NCI-H2107 treated with DMSO at 0.1 percent for 48 hours (cell line): ENCODE measurements around the gene RPL29.

Experiments used
- DNase-seq: peaks from one replicate; lab custom pipeline; 2025; ENCODE audit not compliant: unreplicated experiment; lab: John Stamatoyannopoulos, UW

Gene RPL29

DNA sequence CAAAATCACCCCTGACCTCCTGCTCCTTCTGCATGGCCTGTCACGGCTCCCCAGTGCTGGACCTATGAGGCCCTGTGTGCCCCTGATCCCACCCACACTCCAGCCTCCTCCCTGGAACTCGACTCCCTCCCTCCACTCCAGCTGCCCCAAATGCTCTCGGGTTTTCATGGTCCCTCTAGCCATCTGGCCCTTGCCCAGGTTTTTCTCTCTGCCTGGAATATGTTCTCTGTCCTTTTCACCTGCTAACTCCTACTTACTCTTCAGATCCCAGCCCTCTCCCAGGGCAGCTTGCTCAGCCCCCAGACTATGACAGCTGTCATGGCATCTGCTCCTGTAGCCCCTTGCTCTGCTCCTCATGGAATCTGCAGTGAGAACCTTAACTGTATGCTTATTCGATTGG is 30.3 kb upstream of the RPL29 start:
- DNase-seq = no peak

DNA sequence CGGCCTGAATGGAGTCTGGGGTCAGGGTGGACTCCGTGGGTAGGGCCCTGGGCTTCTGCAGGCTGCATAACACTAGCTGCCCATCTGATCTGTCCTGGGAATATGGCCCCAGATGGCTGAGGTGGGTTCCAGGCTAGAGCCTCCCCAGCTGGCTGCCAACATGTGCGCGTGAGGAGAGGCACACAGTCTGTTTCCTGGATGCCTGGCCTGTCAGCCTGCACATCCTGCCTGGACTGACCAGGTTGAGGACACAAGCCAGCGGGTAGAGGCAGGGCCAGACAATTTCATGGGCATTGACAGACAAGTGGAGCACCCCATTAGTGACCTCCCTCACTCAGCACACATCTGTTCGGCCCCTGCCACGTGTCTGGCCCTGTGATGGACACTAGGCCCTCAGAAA is 29.8 kb upstream of the RPL29 start:
- no peak for DNase-seq

DNA sequence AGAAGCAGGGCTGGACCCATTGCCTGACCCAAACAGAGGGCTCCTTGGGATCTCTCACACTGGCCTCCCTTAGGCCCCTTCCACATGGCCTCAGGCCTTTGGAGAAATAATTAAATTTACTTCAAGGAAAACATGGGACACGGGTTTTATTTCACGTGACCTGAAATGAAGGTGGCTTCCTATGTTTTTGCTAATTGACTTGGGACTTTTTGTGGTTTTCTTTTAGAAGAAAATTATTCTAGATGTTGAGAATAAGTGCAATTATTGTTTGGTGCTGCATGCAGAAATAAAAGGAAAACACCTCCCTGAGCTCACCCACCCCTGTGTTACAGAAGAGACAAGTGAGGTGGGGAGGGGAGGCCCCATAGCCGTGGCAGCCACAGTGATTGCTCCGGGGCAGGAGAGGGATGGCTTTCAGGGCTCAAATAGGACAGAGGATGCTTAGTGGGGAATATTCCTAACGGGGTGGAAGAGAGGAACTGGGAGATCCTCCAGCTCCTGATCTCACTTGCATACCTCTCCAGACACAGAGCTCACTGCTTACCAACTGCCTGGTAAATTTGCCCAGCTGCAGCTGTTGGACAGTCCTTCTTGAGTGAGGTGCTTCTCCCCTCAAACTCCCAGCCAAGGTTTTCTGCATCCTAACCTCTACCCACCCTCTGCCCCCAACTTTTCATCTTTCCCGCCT is 29.2 kb upstream of the RPL29 start:
- DNase-seq = no peak

- no peak for DNase-seq
Observed at GRCh38 chr3:52023860-52024764, 28.4 kb upstream of the RPL29 start.

DNA sequence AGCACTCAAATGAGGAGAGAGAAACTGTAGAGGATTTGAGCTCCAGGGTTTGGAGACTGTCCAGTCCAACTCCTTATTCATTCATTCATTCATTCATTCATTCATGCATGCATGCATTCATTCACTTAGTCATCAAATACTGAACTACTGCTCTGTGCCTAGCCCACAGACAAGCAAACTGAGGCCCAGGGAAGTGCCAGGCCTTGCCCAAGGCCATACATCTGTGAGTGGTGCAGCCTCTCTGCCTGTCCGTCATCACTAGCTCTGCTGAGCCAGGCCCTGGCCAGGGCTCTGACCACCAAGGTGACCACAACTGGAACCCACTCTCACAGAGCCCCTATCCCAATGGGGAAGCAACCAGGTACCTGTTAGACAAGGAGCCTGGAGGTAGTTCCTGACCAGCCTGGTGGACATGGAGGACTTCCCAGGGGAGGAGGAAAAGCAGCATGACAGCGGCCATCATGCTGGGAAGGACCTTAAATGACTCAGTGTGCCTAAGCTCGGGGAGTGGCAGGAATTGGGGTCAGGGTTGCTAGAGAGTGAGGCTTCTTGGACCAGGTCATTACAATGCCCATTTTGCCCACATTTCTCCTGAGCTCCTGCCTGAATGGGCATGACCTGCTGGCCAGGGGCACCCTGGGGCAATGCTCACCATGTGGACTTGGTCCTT is 27.5 kb upstream of the RPL29 start:
- DNase-seq = no peak

DNA sequence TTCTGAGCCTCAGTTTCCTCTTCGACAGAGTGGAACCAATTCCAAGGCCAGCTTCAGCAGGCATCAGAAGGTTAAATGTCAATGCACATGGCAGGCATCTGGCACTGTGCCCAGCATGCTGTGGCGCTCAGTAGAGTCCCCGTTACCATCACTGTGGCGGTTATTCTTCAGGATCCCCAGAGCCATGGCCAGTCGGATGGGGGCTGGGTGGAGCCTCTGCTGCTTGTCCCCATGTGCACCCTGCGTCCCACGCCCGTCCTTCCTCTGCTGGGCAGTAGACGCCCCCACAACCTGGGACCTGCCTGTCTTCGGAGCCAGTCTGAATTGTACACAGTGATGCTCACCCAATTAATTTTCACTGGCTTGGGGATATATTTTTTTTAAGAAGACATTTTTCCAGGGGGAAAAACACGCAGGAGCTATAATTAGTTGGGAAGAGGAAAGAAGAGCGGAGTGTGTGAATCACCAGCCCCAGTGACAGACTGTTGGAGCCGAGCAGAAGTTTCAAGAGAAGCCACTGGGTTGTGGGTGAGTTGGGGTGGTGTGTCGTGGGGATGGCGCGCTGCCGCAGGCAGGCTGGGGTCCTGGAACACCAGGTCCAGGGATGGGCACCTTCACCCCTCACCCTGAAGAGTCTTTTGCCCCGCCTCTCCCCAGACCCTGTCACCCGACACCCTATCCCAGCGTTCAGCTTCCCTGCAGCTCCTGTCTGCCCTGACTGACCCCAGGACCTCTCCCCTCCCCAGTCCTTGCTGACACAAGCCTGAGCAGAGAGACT is 26.8 kb upstream of the RPL29 start:
- no peak for DNase-seq

GRCh38 chr3:52021489-52022268 is 26.0 kb upstream of the RPL29 start:
- peak; percentile 40 for DNase-seq

- no peak for DNase-seq
Observed at GRCh38 chr3:52020796-52021195, 25.1 kb upstream of the RPL29 start.

- no peak for DNase-seq
Observed at GRCh38 chr3:52019352-52020080, 23.8 kb upstream of the RPL29 start.

DNA sequence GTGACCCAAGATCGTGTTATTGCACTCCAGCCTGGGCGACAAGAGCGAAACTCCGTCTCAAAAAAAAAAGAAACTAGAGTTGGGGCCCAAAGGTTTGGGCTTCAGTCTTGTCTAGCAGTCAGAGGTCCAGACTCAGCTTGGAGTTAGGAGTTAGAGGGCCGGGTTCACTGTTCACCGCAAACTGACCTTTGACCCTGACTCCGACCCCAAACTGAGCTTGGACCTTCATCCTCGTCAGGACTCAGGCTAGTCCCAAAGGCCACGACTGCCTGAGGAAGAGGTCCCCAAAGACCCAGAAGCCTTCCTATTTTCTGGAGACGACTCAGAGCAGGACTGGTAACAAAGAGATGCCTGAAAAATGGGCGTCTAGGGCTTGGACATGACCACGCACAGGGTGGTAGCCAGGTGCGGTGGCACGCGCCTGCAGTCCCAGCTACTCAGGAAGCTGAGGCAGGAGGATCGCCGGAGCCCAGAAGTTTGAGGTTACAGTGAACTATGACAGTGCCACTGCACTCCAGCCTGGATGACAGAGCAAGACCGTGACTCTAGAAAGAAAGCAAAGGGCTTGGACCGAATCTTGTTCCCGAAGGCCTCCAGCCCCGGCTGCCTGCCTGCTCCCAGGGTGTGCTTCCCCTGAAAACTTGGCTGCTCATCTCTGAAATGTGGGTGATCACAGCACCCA is 22.8 kb upstream of the RPL29 start:
- no peak for DNase-seq

DNA sequence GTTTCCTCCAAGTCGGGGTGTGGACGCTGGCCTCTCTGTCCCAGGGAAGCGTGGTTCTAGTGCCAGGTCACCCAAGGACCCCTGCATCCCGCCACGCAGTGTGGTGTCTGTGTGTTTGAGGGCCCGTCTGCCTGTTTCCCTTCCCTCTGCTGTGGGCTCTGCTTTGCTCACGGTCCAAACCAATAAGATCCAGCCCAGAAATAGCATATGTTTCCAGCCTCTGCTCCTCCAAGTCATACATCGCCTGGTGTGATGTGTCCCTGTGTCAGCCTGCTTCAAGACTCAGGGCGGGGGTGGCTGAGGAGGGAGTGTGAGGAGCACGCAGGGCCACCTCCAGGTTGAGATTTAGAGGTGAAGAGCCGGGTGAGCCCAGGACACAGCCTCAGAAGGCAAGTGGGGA is 21.9 kb upstream of the RPL29 start:
- no peak for DNase-seq

DNA sequence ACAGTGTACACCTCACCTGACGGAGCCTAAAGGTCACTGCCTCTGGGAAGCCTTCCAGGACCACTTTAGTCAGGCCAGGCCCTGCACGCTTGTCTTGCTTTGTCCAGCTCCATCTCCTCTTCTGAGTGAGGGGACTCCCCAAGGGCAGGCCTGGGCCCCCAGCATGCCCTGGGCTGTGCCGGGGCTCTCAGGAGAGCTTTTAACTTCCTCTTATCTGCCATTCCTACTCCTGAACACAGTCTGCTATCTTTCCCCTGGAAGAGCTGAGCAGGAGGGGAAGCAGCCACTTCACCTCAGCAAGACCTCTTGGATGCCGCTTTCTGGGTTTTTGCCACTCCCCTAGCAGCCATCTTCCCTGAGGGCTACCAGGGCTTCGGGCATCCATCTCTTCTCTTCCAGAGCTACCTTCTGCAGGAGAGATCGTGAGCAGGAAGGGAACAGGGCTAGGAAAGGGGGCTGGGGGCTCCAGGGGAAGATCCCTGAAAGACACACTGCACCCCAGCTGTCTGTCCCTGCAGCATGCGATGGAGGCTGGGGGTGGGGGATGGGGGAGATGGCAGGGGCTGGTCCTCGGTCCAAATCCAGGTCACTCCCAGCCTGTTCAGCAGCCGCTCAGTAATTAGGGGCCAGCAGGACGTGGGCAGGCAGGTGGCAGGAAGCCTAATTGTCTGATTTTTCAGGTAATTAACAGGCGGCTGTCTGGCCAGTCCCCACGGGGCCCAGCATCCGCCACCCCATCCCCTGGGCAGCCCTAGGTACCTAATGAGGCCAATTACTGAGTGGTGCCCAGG is 19.9 kb upstream of the RPL29 start:
- DNase-seq = no peak

GRCh38 chr3:52014613-52015012 is 18.9 kb upstream of the RPL29 start:
- DNase-seq = no peak

DNA sequence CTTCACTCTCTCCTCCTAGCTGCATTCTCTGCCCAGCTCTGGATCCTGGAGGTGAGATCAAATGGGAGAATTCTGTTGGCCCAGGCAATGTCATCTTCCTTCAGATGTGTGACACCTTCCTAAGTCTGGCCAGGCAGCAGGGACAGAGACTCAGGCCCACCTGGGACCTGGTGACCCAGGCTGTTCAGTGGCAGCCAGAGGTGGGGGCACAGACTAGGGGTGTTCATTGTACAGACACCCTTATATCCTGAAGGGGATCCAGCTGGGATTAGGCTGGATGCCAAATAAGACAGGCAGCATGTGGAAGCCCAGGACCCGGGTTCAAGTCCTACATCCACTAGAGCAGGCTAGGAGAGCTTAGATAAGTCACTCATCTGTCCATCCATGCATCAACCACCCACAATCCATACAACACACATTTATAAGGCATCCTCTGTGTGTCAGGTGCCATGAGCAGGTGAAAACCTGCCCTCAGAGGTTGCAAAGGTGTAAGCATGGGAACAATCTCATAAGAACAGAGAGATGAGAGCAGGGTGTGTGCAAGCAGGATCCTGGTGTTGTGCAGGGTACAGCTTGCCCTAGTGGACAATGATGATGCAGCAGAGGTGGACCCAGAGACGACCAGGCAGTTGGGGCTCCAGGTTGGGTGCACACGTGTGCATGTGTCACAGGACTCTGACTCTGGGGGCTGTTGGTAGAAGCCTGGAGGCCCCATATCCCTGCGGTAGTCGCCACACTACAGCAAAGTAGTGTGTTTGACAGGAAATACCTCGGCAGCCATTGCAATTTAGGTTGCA is 18.3 kb upstream of the RPL29 start:
- DNase-seq = no peak

DNA sequence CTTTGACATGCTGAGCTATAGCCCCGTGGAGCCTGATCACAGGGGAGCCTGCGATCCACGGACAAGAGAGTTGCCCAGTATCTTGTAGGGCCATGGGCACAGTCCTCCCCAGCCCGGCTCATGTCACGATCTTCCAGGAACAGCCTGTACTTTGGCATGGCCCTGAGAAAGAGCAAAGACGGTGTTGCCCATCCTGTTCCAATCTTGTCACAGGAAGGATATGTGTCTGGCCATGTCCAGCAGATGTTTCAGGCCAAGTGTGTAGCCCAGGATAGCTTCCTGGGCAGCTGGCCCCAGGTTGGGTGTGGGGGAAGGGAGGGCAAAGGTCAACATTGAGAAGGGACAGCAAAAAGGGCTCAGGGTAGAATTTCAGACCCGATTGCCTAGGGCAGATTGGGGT is 17.0 kb upstream of the RPL29 start:
- DNase-seq = no peak

DNA sequence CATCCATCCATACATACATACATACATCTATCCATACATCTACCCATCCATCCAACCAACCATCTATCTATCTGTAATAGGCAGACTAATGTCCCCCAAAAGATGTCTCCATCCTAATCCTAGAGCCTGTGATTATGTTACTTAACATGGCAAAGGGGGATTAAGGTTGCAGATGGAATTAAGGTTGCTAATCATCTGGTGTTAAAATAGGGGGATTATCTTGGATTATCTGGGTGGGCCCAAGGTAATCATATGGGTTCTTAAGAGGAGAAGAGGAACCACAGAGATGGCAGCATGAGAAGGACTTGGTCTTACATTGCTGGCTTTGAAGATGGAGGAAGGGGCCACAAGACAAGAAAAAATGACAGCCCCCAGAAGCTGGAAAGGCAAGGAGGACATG is 14.7 kb upstream of the RPL29 start:
- DNase-seq = no peak

DNA sequence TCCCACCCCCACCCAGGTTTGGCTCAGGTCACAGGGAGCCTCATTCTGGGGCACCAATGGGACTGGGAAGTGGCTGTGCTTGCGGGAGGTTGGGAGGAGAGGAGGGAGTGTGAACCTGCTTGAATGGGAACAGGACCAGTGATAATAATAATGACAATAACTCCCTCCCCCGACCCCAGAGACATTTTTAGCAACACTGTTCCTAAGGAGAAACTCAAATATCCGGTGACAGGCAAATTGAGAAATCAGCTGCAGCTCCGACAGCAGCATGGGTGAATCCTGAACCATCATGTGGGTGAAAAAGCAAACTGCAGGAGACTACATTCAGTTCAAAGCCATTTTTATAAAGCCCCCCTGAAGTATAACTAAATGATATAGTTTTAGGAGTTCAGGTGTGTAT is 11.6 kb upstream of the RPL29 start:
- no peak for DNase-seq

- DNase-seq = no peak
Observed at GRCh38 chr3:52006820-52007133, 11.1 kb upstream of the RPL29 start.
